GM10248 (cell line): ENCODE measurements around the gene DUS2.
"Not testable (repeated sequence)": the region's sequence is repeated elsewhere in the genome, so short reads cannot be mapped to it uniquely, and the experiment has no call there.

Experiments
- CTCF ChIA-PET: fragments of 300-600 bp; sonication (Branson Sonifier 250); formaldehyde crosslinking; extraction: SDS; loops from one replicate; lab custom pipeline; 2021; ENCODE audit warnings: antibody characterized with exemption; lab: Yijun Ruan, JAX
- POLR2A ChIA-PET: fragments of 350-650 bp; sonication (Branson Sonifier 250); formaldehyde crosslinking; extraction: SDS; loops from one replicate; lab custom pipeline; 2020; ENCODE audit warnings: antibody characterized with exemption; lab: Yijun Ruan, JAX
- DNase-seq: peaks from one replicate; pipeline ENCODE4 v3.0.0; 2012; ENCODE audit errors: extremely low spot score
- TF ChIP-seq, protein P1 (sequence below): IDR thresholded peaks from 2 replicates; pipeline ENCODE4 v1.5.1; 2012; ENCODE audit warnings: mild to moderate bottlenecking, low read depth; ENCODE audit errors: extremely low read depth, missing control alignments, control extremely low read depth

DUS2 gene

GRCh38 chr16:68094614-68094934 lies 71.5 kb downstream of the DUS2 start:
- DNase-seq = no peak
- TF ChIP-seq, protein P1, sequence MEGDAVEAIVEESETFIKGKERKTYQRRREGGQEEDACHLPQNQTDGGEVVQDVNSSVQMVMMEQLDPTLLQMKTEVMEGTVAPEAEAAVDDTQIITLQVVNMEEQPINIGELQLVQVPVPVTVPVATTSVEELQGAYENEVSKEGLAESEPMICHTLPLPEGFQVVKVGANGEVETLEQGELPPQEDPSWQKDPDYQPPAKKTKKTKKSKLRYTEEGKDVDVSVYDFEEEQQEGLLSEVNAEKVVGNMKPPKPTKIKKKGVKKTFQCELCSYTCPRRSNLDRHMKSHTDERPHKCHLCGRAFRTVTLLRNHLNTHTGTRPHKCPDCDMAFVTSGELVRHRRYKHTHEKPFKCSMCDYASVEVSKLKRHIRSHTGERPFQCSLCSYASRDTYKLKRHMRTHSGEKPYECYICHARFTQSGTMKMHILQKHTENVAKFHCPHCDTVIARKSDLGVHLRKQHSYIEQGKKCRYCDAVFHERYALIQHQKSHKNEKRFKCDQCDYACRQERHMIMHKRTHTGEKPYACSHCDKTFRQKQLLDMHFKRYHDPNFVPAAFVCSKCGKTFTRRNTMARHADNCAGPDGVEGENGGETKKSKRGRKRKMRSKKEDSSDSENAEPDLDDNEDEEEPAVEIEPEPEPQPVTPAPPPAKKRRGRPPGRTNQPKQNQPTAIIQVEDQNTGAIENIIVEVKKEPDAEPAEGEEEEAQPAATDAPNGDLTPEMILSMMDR = no peak
- POLR2A ChIA-PET = no interaction called here
- CTCF ChIA-PET = interaction anchor here (1.3 to 5.6 kb wide), 11 partner anchors 11 to 133 kb away, joined by 4 to 24 read pairs (median 6); partner anchors contain the start of gene NFATC3

- POLR2A ChIA-PET = no interaction called here
- no peak for DNase-seq
- CTCF ChIA-PET = interaction anchor here (1.5 to 5.6 kb wide), 2 partner anchors 9 to 12 kb away, joined by 4 to 24 read pairs; partner anchors contain the start of gene NFATC3
- TF ChIP-seq, protein P1 = no peak
These were observed 73.4 kb downstream of the DUS2 start for GRCh38 chr16:68096491-68096890.

DNA sequence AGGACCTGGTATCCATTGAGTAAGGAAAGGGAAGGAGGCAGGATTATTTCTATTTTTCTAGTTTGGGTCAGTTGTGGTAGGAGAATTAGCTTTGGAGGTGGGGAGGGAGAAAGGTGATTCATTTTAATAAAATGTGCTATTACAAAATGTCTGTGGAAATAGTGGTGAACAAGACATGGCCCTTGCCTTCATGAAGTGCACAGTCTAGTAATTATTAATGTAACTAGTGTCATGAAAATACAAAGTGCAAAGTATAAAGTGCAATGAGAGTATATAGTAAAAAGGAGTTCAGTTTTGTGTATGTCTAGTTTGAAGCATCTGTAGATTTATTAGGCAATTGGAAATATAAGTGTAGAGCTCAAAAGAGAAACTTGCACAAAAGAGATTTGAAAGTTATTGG lies 74.0 kb downstream of the DUS2 start:
- no peak for DNase-seq
- ChIA-PET POLR2A (no interaction called here), CTCF (interaction anchor here (1.5 to 5.6 kb wide), 4 partner anchors 9 to 133 kb away, joined by 3 to 24 read pairs (median 4); partner anchors contain the start of gene NFATC3)
- TF ChIP-seq, protein P1 = no peak

GRCh38 chr16:68097895-68098294 lies 74.8 kb downstream of the DUS2 start:
- ChIA-PET CTCF (interaction anchor here (1.5 to 5.6 kb wide), 4 partner anchors 10 to 132 kb away, joined by 3 to 24 read pairs (median 4); partner anchors contain the start of gene NFATC3), POLR2A (no interaction called here)
- TF ChIP-seq, protein P1 = no peak
- DNase-seq = no peak

- POLR2A ChIA-PET = no interaction called here
- no peak for DNase-seq
- CTCF ChIA-PET = interaction anchor here (1.0 to 1.3 kb wide), 3 partner anchors 9 to 144 kb away, joined by 3 read pairs; partner anchors contain the start of gene PLA2G15
- TF ChIP-seq, protein P1 = no peak
These were observed 77.4 kb downstream of the DUS2 start for GRCh38 chr16:68100488-68100887.

GRCh38 chr16:68105611-68106010 lies 82.5 kb downstream of the DUS2 start:
- no peak for DNase-seq
- POLR2A ChIA-PET = no interaction called here
- CTCF ChIA-PET = no interaction called here
- TF ChIP-seq, protein P1 = no peak

DNA sequence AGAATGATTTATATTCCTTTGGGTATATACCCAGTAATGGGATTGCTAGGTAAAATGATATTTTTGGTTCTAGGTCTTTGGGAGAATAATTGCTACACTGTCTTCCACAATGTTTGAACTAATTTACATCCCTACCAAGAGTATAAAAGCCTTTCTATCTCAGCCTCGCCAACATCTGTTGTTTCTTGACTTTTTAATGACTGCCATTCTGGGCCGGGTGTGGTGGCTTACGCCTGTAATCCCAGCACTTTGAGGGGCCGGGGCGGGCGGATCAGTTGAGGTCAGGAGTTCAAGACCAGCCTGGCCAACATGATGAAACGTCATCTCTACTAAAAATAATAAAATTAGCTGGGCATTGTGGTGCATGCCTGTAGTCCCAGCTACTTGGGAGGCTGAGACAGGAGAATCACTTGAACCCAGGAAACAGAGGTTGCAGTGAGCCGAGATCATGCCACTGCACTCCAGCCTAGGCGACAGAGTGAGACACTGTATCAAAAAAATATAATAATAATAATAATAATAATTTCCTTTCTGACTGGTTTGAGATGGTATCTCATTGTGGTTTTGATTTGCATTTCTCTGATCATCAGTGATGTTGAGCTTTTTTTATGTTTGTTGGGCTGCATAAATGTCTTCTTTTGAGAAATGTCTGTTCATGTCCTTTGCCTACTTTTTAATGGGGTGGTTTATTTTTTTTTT lies 84.3 kb downstream of the DUS2 start:
- CTCF ChIA-PET = interaction anchor here (1.7 kb wide), 1 partner anchor 13 kb away, joined by 4 read pairs; no protein-coding TSS in a partner anchor
- POLR2A ChIA-PET = interaction anchor here (0.6 kb wide), 1 partner anchor 1100 kb away, joined by 4 read pairs; no protein-coding TSS in a partner anchor
- DNase-seq = not testable (repeated sequence)

DNA sequence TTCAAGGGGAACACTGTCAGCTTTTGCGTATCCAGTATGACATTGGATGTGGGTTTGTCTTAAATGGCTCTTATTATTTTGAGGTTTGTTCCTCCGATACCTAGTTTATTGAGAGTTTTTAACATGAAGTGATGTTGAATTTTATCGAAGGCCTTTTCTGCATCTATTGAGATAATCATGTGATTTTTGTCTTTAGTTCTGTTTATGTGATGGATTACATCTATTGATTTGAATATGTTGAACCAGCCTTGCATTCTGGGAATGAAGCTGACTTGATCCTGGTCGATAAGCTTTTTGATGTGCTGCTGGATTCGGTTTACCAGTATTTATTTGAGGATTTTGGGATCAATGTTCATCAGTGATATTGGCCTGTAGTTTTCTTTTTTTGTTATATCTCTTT lies 86.1 kb downstream of the DUS2 start:
- CTCF ChIA-PET = interaction anchor here (0.8 to 2.1 kb wide), 6 partner anchors 9 to 121 kb away, joined by 3 to 6 read pairs (median 4); partner anchors contain the start of gene NFATC3
- POLR2A ChIA-PET = not testable (repeated sequence)

DNA sequence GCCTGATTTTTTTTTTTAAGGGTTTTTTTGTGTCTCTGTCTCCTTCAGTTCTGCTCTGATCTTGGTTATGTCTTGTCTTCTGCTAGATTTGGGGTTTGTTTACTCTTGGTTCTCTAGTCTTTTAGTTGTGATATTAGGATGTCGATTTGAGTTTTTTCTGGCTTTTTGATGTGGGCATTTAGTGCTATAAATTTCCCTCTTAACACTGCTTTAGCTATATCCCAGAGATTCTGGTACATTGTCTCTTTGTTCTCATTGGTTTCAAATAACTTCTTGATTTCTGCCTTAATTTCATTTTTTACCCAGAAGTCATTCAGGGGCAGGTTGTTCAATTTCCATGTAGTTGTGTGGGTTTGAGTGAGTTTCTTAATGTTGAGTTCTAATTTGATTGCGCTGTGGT lies 87.5 kb downstream of the DUS2 start:
- POLR2A ChIA-PET, DNase-seq: not testable (repeated sequence)
- CTCF ChIA-PET = interaction anchor here (2.1 kb wide), 1 partner anchor 26 kb away, joined by 5 read pairs; the partner anchor contains the start of gene NFATC3

More for the DNA sequence above, 86.1 kb downstream of the DUS2 start:
- not testable (repeated sequence) for DNase-seq
